ENCODE results near the gene USP7.
"Not testable (repeated sequence)": the region's sequence is repeated elsewhere in the genome, so short reads cannot be mapped to it uniquely, and the experiment has no call there.

The USP7 gene

GRCh38 chr16:8858994-8859912 lies 104.5 kb downstream of the USP7 start:
- DNase-seq: no peak

- no peak for DNase-seq
Measured at GRCh38 chr16:8855972-8856371, 107.7 kb downstream of the USP7 start.

GRCh38 chr16:8855051-8855786 lies 108.5 kb downstream of the USP7 start:
- no peak for DNase-seq

GRCh38 chr16:8854298-8854948 lies 109.3 kb downstream of the USP7 start:
- DNase-seq: no peak

- no peak for DNase-seq
Measured at GRCh38 chr16:8853611-8854010, 110.1 kb downstream of the USP7 start.

GRCh38 chr16:8853150-8853549 lies 110.6 kb downstream of the USP7 start:
- DNase-seq: no peak

- DNase-seq: no peak
Measured at GRCh38 chr16:8852534-8852933, 111.2 kb downstream of the USP7 start.

- DNase-seq: no peak
Measured at GRCh38 chr16:8851761-8852403, 111.8 kb downstream of the USP7 start.

GRCh38 chr16:8850279-8850885 lies 113.3 kb downstream of the USP7 start:
- DNase-seq: no peak

- DNase-seq: no peak
Measured at GRCh38 chr16:8849411-8850011, 114.2 kb downstream of the USP7 start.

- DNase-seq: no peak
Measured at GRCh38 chr16:8848939-8849391, 114.7 kb downstream of the USP7 start.

GRCh38 chr16:8848231-8848938 lies 115.3 kb downstream of the USP7 start:
- no peak for DNase-seq

- DNase-seq: no peak
Measured at GRCh38 chr16:8847623-8848022, 116.1 kb downstream of the USP7 start.

- no peak for DNase-seq
Measured at GRCh38 chr16:8847145-8847544, 116.6 kb downstream of the USP7 start.

GRCh38 chr16:8846401-8846932 lies 117.2 kb downstream of the USP7 start:
- DNase-seq: no peak

GRCh38 chr16:8845699-8846298 lies 117.9 kb downstream of the USP7 start:
- DNase-seq: no peak

GRCh38 chr16:8843296-8843695 lies 120.4 kb downstream of the USP7 start:
- not testable (repeated sequence) for DNase-seq

Measured in NCI-H446 treated with DMSO at 0.1 percent for 48 hours (cell line).